ENCODE measurements around the gene PCYOX1L.

The PCYOX1L gene

DNA sequence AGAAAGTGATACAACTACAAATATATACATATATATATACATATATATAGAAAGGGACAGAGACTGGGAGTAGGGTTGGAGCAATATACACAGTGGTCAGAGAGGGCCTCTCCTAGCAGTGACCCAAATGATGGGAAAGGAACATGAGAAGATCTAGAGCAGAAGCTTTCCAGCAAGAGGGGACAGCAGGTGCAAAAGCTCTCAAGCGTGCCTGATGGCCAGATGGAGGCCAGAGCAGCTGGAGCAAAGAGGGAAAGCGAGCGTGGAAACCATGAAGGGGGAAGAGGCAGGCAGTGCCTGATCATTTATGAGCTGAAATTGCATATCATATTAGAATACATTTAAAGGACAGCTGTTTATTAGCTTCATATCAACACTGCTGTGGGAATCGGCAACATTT lies 20.1 kb upstream of the PCYOX1L start:
- no peak for DNase-seq (ENCODE audit: low spot score)

DNA sequence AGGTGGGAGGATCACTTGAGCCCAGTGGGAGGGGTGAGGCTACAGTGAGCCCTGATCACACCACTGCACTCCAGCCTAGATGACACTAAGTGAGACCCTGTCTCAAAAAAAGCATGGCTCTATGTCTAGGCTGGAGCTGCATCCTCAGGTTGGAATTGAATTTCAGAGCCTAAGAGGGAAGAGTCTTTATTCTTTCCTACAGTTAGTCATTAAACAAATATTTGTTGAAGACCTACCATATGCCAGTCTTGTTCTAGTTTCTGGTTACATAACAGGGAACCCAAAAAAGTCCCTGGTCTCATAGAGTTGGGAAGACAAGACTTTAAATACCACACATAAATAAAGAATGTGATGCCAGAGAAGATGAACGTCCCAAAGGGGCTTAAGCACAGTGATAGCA lies 19.5 kb upstream of the PCYOX1L start:
- DNase-seq (ENCODE audit: low spot score) = no peak

DNA sequence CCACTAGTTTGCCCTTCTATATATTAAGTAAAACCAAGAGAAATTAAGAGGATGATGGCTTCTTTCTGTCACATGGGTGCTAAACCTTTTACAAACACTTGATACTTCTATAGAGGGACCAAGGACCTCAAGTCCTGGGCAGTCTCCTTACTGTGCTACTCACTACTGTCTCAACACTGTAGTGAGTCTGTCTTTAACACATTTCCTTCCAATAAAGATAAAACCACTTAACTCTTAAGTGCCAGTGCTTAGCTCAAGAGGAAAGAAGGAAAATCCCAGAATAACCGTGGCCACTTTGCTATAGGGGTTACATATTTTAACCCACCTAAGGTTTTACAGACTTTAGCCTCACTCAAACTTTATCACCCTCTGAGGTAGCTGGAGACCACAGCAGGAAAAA lies 16.9 kb upstream of the PCYOX1L start:
- DNase-seq (ENCODE audit: low spot score) = no peak

DNA sequence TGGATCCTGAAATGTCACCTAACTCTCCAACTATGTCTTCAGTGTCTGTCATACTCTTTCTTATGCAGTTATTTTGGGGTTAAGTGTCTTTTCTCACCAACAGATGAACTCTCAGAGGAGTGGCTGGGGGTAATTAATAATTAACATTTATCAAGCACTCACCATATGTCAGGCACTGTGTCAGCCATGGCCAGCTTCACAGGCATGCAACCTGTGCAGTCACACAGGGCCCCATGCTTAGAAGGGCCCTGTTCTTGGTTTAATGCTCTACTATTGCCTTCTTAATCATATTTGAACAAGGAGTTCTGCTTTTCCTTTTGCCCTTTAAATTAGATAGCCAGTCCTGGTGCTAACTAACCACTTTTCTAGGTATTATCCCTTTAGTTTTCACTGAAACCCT lies 16.0 kb upstream of the PCYOX1L start:
- DNase-seq (ENCODE audit: low spot score) = no peak

DNA sequence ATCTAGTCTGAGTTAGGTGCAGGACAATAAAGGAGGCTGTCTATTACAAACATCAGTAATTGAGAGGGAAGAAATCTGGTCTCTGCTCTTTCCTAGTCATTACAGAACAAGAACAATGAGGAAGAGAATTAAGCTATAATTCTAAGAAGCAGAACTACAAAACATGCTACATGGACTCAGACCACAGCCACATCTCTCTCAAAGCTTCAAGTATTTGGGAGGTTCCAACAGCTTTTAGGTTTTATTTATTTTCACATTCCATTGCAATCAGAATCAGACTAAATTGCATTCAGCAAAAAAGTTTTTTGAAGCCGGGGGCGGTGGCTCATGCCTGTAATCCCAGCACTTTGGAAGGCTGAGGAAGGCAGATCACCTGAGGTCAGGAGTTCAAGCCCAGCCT lies 13.7 kb upstream of the PCYOX1L start:
- no peak for DNase-seq (ENCODE audit: low spot score)

DNA sequence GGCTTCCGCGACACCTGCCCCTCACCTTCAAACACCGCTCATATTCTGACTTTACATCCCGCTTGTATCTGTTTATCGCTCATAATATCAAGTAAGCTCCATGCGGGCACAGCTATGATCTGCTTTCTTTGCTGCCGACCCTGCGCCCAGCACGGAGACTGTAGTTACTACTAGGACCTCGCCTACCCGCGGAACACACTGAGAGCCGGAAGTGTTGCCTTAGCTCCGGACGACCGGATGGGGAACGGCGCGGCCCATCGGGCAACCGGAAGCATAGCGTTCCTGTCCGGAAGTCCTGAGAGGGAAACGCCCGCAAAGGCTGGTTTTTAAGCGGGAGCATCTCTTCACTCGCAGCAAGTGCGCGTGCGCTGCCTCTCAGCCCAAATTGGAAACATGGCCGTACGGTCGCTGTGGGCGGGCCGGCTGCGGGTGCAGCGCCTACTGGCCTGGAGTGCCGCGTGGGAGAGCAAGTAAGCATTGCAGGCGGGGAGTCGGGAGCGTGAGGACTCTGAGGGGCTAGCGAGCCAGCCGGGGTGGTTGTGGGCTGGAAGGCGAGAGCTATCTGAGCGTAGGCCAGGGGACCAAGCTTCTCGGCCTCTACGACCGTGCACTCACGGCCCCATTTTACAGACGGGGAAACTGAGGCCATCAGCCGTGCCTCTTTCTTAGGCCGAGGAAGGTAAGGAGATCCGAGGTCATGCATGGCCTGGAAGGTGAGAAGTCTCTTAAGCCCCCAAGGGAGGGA lies 12.5 kb upstream of the PCYOX1L start, which contains the start of gene GRPEL2:
GRPEL2 (plus strand) TSS at position 353 of the 745 bp plus-strand sequence; CDS start at position 394, 41 bp downstream.
- peak; percentile 97 for DNase-seq (ENCODE audit: low spot score)

DNA sequence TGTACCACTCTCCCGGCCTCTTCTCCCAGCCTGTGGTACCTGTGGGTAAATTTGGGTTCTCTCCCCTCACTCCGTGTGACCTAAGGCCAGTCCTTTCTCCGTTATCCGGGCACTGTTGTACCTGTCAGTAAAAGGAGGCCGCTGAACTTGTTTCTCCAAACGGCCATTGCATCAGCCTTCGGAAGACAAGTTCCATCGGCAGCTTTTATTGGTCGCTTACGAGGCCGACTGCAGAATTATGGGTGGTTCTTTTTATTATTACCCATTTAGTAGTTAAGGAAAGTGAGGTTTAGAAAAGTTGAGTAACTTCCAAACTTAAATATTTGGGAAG lies 12.0 kb upstream of the PCYOX1L start:
- DNase-seq (ENCODE audit: low spot score) = peak; percentile 30

DNA sequence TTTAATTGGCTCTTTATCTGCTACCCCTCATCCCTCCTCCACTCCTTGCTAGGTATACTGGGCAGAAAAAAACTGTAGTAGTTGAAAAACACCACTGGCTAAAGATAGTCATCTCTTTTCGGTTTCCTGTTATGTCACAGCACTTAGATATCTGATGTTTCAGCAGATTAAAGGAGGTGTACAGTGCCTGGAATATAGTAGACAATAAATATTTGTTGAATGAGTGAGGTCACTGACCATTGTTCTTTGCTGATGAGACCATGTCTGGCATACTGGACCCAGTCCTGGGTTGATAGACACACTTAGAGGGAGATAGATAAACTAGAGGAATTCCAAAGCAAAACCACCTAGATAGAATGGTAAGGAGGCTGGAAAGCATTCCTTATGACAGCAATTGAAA lies 9.3 kb upstream of the PCYOX1L start:
- DNase-seq (ENCODE audit: low spot score) = no peak

DNA sequence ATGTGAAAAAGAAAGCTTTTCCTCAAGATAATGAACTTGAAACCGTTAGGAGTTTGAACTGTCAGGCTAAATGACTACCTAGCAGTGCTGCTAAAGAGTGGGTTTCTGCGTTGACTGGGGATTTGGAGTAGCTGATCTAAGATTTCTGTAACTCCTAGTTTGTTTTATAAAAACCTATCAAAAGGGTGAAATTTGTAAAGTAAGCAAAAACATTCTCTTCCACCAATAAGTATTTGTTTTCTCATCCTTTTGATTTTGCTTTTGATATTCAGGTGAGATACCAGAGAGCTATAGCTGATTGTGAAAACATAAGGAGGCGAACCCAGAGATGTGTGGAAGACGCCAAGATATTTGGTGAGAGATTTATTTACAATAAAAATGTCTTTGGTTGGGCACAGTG lies 8.5 kb upstream of the PCYOX1L start:
- DNase-seq (ENCODE audit: low spot score) = no peak

DNA sequence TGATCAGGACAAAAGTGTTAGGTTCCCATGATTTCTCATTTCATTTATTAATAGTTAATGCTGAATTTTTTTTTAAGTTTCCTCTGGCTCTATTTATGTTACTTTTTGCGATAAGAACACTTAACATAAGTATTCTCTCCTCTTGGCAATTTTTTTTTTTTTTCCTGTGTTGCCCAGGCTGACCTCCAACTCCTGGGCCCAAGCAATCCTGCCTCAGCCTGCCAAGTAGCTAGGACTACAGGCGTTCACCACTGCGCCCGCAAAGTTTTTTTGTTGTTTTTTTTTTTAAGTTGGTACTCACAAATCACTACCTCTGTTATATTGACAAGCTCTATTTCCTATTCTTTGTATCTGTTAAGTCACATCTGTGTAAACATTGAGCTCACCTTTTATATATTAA lies 5.7 kb upstream of the PCYOX1L start:
- no peak for DNase-seq (ENCODE audit: low spot score)

DNA sequence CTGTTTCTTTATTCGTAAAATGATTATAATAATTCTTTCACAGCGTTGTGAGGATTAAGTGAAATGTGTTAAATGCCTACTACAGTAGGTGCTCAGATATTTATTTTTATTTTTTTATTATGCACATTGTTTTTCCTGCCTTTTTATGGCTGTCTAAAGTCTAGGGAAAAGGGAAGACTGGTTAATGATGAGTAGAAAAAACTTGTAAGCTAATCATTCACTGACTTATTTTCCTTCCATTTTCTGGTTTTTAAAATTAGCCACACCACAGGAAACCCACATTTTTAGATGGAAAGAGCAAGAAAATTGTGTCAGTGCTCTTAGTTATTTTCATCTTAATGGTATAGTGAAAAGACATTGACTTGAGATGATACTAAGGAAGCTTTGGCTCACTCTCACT lies 3.9 kb upstream of the PCYOX1L start:
- no peak for DNase-seq (ENCODE audit: low spot score)

DNA sequence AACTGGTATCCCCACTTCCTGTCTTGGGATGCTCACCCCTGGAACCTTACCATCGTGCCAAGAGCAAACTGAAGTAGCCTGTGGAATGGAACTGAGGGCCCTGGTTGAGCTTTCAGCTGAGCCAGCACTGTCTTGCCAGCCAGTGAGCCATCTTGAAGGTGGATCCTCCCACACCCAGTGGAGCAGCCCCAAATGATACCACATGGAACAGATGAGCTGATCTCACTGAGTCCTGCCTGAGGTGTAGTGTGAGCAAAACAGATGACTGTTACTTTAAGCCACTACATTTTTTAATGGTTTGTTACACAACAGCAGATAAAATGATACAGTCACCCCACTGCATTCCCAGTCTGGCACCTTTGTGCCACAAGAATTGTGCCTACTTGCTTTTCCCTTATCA lies 2.2 kb upstream of the PCYOX1L start:
- DNase-seq (ENCODE audit: low spot score) = no peak

DNA sequence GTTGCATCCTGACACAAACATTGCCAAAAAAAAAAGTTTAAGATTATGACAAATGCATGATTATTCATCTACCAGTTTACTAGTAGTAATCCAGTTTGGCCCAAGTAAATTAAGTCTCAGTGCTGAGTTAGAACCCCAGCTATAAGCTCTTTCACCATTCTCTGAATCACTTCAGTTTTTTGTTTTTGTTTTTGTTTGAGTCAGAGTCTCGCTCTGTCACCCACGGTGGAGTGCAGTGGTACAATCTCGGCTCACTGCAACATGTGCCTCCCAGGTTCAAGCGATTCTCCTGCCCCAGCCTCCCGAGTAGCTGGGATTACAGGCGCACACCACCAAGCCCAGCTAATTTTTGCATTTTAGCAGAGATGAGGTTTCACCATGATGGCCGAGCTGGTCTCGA lies 1.5 kb upstream of the PCYOX1L start:
- no peak for DNase-seq (ENCODE audit: low spot score)

DNA sequence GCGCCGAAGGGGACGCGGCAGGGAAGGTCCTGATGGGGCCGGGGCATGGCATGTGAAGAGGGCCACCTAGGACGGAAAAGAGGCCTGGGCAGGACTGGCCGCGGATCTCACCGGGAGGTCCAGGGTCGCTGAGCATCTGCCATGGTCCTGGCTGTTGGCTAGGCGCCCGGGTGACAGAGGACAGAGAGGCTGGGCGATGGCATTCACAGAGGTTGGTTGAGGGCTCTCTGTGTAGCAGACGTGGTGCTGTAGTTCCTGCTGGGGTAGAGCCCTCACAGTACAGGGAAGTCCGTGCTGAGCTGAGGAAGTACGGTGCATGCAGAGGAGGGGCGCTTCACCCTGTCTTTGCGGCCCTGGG lies 427 bp downstream of the PCYOX1L start:
- peak; percentile 8 for DNase-seq (ENCODE audit: low spot score)

DNA sequence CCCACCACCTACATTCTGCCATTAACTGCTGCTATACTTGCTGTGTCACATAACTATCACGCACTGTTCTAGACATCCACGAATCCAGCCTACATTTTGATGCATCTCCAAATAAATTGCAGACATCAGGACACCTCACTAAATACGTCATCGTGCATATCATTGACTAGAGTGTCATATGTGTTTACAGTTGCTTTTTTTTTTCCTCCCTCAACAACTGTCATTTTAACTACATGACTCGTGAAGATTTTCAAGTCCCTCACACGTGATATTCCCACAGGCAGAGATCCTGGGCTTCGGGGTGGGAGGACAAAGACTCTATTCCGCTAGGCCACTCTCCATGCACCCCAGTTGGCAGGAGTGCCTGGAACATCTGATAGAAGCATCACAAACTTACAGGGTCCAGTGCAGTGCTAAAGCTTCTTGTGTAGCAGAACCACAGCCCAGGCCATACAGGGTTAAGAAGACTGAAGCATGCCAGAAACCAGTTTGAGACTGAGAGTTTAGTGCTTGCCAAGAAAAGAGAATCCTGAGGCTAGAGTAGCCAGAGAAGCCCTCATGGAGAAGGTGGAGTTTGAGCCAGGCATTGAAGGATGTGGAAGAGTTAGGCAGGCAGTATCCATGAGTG lies 1.1 kb downstream of the PCYOX1L start:
- DNase-seq (ENCODE audit: low spot score) = no peak

DNA sequence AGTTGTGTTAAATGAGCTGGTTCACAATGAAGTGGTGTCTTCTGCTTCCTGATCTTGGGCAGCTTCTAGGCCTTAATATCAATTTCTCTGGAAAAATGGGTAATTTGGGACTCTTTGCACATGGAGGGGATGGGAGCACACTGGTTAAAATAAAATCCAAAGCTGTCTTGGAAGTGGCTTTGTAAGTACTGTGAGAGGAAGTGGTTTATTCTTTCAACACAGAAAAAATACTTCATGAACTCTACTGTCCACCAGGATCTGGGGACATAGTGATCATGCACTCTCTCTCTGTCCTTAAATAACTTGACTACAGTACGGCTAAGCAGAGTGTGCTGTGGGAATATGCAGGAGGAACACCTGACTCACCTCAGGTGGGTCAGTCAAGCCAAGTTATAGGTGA lies 2.4 kb downstream of the PCYOX1L start:
- no peak for DNase-seq (ENCODE audit: low spot score)

DNA sequence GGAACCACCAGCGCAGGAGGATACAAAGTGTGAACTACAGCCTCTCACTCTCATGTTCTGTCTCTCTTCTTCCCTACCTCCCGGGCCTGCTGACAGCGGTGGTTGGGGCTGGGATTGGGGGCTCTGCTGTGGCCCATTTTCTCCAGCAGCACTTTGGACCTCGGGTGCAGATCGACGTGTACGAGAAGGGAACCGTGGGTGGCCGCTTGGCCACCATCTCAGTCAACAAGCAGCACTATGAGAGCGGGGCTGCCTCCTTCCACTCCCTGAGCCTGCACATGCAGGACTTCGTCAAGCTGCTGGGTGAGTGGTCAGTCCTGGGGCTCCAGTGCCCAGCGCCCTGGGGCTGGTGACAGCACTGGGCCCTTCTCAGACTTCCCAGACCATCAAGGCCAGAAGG lies 4.7 kb downstream of the PCYOX1L start:
- no peak for DNase-seq (ENCODE audit: low spot score)

DNA sequence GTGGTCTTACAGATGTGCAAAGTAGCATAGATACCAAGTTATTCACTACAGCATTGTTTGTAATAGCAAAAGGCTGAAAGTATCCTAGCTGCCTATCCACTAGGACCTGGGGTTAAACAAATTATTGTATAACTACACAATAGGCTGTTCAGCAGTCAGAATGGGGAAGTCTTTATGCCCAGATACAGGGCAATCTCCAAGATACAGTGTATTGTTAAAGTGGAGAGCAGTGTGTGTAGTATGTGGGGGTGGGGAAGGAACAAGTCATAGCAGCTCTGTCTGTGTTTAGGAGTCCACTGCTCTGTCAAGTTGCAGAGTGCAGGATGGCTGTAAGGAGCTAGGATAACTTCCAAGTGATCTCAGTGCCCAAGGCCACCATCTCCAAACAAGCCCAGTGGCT lies 5.5 kb downstream of the PCYOX1L start:
- no peak for DNase-seq (ENCODE audit: low spot score)

DNA sequence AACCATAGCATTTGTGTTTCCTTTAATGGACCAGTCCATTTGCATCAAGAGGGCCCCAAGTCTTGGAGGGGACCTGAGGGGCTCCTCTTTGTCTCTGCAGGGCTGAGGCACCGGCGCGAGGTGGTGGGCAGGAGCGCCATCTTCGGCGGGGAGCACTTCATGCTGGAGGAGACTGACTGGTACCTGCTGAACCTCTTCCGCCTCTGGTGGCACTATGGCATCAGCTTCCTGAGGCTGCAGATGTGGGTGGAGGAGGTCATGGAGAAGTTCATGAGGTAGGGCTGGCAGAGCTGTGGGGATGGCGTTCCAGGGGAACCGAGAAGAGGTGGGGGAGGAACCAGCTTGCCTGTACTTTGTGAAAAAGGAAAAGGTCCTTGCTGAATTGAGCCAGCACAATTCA lies 6.1 kb downstream of the PCYOX1L start:
- DNase-seq (ENCODE audit: low spot score) = no peak

DNA sequence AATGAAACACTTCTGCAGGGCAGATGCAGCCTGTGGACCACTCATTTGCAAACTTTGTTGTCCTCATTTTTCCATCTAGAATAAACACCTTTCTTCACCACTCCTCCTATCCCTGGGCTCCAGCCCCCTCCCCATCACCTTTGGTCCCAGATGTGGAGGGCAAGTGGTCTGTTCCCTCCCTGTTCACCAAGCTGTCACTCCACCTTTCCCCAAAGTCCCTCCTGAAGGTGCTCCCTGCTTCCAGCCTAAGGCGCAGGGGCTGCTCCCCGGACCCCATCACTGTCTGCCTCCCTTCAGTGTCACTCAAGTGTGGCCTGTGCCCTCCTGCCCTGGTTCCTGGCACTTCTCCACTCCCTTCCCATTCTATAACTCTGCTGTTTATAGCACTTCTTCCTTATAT lies 6.9 kb downstream of the PCYOX1L start:
- no peak for DNase-seq (ENCODE audit: low spot score)

DNA sequence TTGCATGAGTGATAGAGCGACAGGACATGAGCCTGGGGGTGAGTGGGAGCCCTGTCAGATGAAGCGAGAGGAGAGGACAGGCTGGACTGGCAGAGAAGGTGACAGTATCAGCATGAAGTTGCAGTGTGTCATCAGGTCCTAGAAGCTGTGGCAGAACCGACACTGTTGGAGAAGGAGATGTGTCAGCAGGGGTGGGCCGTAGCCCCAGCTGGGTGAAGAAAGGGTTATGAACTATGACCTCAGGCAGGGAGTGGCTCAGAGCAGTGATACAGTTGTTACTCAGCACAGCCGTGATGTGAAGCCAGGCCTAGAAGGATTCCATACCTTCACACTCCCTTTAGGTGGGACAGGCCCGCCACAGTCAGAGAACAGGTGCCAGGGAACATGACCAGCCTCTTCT lies 7.6 kb downstream of the PCYOX1L start:
- no peak for DNase-seq (ENCODE audit: low spot score)

DNA sequence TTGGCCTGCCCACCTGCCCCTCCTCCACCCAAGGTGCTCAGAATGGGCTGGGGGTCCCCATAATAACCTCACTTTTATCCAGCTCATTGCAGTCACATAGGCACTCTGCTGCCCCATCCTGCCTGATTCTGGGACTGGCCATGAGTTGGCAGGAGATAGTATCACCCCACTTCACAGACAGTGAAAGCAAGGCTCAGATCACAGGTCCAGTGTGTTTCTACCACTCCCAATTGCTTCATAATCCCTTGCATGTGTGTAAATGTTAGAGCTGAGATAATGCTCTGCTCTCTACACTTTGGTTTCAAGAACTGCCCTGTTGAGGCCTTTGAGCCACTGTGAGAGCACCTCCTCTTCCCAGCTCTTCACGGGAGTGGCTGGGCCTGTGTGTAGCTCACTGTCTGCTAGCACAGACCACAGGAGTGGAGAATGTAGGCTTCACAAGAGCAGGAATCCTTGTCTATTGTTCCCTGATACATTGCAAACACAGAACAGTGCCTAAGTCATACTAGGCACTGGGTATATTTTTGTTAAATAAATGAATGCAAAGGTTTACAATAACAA lies 8.4 kb downstream of the PCYOX1L start:
- peak; percentile 15 for DNase-seq (ENCODE audit: low spot score)

DNA sequence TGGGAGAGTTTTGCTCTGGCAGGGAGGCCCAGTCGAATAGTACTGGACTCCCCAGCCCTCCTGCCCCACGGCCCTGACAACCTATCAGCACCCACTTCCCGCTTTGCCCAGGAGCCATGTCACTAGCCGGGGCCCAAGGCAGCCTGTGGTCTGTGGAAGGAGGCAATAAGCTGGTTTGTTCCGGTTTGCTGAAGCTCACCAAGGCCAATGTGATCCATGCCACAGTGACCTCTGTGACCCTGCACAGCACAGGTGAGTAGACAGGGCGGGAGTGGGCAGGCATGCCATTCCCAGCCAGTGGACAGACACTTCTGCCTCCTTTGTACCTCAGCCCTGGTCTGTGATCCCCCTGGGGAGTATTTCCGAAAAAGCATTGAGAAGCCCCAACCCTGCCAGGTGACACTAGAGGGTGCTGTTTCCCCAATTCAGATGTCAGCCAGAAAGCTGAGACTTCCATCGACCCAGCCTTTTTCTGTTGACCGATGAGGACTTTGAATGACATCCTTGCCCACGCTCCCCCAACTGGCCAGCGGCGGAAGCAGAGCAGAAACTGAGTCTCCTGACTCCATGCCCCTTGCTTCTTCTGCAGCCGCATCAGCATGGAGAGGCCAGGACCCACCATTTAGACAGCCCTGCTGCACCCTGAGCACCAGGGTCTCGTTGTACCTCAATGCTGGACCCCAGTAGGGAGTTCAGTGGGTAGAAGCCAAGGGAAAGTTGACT lies 9.6 kb downstream of the PCYOX1L start:
- peak; percentile 73 for DNase-seq (ENCODE audit: low spot score)
